GM18520 (cell line): ENCODE measurements around the gene C19orf38.

Source experiments
- ATAC-seq: cut with Tn5 transposase; IDR thresholded peaks from one replicate; pipeline ENCODE4 v1.9.1; 2021; ENCODE audit not compliant: unreplicated experiment

C19orf38 gene, protein sequence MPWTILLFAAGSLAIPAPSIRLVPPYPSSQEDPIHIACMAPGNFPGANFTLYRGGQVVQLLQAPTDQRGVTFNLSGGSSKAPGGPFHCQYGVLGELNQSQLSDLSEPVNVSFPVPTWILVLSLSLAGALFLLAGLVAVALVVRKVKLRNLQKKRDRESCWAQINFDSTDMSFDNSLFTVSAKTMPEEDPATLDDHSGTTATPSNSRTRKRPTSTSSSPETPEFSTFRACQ

DNA sequence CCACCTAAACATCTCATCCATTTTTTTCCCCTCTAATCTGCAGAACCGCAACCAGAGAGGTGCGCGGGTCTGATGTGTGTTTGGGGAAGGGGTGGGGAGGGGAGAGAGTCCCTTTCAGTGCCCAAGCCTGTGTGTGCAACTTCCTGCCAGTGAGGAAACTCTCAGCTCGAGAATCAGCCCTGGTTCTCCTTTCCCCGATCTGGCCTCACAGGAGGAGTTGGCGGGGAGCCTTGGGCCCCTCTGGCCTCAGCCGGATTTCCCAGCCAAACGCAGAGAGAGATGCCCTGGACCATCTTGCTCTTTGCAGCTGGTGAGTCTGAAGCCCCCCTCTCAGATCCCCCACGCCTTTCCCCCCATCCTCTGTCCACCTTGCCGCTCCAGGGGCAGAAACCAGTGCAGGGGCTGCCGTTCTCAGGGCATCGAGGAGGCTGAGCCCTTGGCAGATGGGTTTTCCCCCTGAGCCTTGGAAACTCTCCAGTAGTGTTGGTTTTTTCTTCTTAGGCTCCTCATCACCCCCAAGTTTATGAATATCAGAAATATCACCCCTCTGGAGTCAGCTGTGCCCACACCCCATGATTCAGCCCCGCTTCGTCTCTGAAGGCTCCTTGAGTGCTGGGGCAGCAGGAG is at the start of gene C19orf38:
C19orf38 (plus strand) TSS at position 186 of the 627 bp plus-strand sequence; CDS start at position 280, 94 bp downstream.
- ATAC-seq = no peak

DNA sequence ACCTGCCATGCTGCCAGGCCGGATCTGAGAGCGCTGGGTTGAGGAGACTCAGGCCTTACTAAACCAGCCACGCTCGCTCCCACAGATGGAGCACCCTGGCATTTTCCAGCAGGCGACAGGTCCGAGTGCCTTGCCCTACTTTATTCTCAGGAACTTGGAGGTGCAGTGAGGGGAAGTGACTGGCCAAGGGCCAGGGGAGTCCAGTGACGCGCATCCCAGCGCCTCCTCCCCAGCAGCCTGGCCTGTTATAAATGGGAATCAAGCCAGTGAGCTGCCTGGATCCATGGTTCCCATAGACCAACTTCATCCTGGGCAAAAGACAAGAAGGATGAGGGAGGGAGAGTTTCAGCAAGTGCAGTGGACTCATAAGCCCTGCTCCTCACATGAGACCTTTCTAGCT is 47.7 kb upstream of the C19orf38 start:
- no peak for ATAC-seq

DNA sequence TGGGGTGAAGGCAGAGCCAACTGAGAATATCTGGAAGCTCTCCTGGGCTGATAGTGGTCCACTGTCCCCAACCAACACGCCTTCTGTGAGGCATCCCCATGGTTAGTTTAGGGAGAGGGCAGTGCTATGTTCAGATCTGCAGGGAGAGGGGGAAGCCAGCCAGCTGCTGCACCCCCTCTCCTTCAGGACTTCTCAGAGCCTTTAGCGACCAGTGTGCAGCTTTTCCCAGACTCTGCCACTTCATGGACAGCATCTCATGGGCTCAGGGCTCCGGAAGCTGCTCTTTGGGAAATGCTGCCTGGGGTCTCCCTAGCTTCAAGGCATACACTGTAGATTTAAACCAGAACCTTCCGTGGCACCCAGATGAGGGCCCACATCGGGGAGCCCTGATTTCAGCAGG is 45.7 kb upstream of the C19orf38 start:
- ATAC-seq = no peak

DNA sequence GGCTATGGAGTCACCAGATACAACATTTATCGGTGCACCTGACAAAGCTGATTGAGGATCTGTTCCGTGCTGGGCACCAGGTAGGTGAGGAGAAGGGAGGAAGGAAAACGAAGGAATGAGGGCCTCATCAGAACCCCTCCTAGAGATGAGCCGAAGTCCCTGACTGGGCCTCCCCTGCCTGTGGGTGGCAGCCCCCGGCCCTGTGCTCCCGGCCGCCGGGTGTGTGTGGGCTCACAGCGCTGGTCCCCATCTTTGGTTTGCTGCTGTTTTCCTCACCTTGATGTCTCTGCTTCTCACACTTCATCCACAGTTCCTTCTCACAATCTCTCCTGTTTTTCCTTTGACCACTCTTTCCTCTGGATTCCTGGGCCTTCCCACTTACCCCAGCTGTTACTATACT is 45.0 kb upstream of the C19orf38 start:
- ATAC-seq = no peak

DNA sequence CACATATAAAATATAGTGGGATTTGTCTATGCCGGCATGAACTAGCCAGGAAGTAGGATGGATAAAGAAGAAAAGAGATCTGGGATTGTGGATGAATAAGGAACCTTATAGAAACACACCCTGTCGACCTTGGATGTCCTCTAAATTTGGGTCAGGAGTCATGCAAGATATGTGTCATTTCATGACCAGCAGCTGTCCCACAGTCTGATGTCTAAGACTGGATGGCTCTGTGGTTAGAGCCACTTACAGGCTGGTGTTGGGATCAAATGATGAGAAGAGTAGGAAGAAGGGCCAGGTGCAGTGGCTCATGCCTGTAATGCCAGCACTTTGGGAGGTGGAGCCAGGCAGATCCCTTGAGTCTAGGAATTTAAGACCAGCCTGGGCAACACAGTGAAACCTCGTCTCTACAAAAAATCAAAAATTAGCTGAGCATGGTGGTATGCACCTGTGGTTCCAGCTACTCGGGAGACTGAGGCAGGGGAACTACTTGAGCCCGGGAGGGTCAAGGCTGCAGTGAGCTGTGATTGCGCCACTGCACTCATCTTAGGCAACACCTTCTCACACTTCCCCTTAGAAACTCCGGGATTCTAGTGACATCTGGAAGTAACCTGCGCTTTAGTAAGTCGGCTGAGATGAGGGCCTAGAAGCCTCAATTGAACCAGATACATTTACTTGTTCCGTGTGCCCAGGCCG is 43.0 kb upstream of the C19orf38 start:
- ATAC-seq = no peak

DNA sequence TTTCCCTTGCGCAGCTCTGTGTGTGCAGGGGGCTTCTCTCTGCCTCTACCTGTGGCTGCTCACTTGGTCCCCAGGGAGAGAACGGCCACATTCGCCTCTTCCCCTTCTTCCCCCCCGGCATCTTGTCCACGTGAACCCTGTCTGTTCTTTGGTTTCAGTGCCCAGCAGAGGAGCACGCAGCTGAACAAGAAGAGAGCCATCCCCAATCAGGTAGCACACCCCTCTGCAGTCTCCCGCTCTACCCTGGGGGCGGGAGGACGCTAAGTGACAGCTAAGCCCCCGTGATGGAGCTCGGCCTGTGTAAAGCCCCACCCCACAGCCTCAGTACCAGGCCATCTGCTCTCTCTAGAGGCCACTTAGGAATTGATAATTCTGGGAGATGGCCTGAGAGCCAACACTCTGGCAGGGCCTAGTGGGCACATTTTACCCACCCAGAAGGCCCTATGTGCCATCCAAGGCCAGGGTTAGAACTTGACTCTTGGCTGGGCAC is 42.4 kb upstream of the C19orf38 start:
- ATAC-seq = no peak

DNA sequence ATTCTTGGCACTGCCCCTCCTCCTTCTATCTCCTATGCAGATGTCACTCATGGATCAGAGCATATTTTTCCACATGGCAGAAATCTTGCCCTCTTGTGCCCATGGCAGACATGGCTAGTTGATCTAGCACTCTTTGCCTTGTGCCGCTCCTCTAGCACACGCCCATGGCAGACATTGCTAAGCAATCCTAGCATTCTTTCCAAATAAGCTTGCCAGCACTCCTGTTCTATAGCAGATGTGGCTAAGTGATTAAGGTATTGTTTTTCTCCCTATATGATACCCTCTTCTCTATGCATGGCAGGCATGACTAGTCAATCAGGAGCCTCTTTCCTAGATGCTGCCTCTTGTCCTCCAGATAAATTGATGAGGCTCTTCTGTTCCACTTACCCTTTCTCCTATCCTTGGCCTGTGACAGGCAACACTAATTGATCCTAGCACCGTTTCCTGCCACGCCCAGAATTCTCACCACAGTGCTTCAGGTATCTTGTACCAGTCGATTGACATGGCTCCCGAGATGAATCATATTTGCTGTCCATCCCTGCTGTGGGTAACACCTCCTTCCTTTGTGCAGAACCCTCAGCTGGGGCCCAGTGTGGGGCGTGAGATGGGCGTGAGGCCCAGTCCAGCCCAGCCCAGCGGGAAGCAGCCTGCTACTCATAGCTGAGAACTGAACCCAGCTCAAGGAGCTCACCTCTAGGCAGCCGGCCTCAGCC is 39.1 kb upstream of the C19orf38 start:
- ATAC-seq = no peak

DNA sequence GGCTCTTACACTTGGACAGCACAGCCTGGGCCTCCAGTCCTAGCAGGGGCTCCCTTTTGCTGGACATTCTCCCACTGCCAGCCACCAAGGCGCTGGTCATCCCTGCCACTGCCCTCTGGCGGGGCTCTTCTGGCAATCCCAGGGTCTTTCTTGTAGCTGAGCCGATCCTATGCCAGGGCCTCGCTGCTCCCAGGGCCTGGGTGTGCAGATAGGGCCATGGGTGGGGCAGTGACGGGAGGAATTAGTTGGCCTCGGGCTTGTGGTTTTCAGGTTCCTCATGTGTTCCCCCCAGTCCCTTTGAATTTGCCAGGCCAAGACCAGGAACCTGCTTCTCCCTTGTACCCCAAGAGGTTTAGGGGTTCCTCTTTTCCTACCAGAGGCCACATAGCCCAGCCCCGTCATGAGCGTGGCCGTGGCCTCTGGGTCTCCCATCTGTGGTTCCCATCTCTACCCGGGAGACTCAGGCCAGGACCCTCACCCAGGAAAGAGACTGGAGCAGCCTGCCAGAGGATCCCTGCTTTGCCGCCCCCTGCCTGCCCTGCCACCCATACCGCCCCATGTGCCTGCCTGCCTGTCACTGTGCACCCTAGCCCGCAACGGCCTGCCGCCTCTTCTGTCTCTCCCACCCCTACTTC is 38.4 kb upstream of the C19orf38 start:
- no peak for ATAC-seq

DNA sequence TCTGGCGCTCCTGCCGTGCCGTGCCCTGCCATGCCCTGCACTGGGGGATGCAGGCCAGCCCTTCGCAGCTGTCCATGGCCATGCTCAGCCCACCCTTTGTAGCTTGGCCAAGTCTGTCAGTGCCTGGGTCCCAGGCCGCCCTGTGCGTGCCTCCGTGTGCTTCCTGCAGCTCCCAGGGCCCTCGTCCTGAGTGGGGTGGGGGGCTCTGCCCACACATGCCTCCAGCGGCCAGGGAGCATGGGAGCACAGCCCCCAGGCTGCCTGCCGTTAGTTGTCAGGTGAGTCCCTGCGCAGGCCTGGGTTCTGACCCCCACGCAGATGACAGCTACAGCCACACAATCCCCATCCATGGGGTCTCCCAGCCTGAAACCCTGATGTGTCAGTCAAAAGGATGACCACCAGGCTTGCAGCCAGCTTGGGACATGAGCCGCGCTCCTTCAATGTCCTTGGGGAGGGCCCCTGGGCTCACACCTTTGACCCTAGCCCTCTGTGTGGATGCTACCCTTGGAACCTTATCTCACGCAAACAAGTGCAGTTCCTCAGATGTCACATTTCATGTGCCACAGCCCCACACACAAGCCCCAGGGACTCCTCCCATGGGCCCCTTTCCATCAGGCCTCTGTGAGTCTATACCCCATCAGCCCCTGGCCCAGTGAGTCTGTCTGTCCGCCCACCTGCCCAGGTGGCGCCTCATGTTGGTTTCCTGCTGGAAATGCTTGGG is 36.7 kb upstream of the C19orf38 start:
- no peak for ATAC-seq

DNA sequence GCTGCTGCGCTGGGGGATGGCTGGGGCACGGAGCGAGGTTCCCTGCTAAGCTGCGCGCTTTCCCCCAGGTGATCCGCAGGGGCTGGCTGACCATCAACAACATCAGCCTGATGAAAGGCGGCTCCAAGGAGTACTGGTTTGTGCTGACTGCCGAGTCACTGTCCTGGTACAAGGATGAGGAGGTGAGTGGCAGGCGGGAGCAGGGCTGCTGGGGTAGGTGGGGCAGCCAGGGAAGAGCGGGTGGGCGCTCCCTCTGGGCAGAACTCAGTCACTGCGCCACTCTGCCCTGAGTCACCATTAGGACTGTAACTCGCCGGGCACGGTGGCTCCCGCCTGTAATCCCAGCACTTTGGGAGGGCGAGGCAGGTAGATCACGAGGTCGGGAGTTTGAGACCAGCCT is 36.0 kb upstream of the C19orf38 start:
- ATAC-seq = no peak

DNA sequence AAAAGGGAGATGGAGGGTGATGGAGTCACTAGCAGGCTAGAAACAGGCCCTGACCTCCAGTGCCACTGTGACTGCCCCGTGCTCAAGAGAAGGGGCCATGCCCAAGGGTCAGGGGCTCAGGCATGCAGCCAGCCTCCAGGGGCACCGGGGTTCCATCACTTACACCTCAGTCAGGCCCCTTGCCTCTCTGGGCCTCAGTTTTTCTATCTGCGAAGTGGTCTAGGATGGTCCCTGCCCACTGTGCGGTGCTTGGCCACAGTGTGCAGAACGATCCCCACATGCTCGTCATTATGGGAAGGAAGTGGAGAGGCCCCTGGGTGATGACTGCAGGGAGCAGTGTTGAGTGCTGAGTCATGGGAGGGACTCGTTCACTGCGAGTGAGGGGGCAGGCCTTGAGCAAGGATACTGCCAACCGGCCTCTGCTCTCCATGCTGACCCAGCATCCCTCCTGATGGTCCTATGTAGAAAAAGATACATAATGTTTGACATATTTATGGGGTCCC is 35.3 kb upstream of the C19orf38 start:
- ATAC-seq = no peak

DNA sequence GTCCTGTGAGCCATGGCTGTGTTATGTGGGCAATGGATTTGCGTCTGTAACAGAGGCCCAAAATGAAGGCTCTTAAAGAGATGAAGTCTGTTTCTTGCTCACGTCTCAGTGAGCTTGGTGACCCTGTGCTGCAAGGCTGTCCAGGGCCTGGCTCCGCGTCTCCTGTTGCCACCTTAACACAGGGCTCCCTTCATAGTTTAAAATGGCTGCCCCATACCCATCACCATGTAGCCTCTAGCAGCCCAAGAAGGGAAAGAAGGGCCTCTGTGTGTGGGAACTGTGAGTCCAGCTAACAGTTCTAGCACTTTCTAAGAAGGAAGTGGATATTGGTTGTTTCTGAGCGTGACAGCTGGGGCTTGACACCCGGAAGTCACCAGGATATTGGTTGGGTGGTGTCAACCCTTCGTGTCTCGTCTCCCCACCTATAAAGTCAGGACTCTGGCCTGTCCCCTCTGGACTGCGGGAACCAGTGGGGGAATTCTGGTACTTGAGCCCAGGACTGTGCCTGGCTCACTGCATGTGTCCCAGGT is 33.1 kb upstream of the C19orf38 start:
- ATAC-seq = no peak

DNA sequence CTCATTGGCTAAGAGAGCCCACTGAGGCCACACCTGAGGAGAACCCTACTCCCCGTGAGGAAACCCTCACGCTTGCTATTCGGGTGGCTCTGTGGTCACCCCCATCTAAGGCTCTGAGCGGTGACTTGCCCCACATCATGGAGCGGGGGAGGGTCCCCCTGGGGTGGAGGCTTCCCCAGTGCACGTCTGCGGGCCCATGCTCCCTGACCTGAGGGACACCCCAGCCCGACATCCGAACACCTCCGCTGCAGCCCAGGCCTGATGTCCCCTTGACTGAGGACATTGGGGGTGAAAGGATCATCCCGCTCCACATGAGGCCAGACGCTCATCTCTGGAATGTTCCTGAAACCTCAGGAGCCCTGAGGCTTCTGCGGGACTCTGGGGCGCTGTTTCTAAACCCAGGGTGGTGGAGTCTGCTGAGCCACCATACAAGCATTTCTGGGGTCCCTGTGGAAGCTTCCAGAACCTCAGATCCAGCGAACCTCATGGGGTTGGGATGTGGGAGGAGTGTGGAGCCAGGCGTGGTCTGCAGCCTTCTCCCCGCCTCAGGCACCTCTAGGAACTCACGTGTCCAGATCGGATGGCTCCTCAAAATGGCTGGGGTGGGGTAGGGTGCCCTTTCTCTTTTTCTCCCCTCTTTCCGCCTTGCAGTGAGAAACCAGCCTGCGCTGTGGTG is 32.1 kb upstream of the C19orf38 start:
- ATAC-seq = no peak

DNA sequence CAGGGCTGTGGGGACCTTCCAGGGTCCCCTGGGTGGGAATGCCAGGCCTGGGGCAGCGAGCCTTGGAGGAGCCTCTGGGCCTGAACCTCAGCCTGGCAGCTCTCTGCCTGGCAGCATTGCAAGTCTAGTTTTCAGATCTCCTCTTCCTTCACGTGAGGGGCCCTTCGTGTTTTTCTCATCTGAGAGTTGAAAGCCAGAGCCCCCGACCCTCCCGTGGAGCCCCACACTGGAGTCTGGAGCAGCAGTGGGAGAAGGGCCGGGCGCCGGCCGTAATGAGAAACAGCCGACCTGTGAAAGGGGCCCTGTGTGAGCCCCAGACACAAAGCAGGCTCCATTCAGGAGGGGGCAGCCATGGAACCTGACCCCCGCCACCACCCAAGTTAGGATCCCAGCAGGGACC is 31.5 kb upstream of the C19orf38 start:
- ATAC-seq = no peak

DNA sequence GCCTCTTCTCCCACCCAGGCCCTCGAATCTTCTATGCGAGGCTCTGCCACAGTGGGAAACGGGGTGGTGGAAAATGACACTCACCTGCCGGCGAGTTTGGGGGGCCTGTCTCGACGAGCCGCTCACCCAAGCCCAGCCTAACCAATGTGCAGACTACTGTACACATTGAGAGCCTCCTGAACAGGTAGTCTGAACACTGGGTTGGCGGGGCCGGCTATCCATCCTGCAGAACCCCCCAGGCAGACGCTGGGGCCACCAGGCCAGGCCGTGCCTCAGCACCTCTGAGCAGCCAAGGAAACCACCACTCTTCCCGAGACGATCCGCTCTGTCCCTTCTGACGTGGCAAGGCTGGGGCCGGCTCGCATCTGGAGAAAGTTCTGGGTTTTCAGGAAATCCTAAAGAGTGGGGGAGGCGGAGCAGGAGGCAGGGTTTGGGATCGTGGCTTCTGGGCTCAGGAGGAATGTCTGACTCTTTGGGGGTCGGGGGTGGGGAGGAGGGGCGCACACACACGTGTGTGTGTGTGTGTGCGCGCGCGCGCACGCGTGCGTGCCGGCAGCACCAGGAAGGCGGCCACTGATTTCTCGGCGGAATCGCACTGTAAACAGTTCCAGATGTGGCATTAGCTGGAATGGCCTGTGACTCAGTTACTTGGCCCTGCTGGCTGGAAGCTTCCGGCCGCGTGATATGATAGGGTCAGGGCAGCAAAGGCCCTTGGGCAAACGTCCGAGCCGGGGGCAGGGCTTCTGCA is 30.8 kb upstream of the C19orf38 start:
- no peak for ATAC-seq

DNA sequence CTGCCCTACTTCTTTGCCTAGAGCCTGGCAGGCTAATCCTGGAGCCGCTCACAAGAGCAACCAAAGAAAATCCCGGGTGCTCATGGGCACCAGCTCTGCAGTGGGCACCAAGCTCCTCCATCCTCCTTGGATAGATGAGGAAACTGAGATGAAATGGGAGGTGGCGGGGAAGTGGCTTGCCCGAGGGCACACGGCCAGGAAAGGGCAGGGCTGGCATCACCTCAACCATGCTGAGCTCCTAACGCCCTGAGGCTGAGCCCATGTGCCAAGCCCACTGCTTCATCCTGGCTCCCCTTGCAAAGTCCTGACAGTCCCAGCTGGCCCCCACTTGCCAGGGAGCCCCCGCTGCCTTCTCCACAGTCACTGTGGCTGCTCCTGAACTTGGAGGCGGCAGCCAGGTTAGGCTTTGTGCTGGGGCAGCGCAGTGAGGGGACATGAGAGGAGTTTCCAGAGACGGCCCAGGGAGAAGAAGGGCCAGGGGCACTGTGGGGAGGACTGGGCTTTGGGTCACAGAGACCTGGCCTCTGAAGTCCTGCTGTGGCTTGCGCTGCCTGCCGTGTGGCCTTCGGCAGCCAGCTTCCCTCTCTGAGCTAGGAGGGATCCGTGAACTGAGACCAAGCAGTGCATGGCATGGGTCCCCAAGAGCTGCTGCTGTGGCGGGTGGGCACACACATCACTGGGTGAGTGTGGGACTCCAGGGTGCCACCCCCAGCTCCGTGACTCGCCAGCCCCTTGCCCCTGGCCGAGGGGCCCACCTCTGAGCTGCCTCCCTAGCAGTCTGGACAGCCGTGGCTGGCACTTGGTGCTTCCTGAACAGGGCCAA is 29.7 kb upstream of the C19orf38 start:
- no peak for ATAC-seq

DNA sequence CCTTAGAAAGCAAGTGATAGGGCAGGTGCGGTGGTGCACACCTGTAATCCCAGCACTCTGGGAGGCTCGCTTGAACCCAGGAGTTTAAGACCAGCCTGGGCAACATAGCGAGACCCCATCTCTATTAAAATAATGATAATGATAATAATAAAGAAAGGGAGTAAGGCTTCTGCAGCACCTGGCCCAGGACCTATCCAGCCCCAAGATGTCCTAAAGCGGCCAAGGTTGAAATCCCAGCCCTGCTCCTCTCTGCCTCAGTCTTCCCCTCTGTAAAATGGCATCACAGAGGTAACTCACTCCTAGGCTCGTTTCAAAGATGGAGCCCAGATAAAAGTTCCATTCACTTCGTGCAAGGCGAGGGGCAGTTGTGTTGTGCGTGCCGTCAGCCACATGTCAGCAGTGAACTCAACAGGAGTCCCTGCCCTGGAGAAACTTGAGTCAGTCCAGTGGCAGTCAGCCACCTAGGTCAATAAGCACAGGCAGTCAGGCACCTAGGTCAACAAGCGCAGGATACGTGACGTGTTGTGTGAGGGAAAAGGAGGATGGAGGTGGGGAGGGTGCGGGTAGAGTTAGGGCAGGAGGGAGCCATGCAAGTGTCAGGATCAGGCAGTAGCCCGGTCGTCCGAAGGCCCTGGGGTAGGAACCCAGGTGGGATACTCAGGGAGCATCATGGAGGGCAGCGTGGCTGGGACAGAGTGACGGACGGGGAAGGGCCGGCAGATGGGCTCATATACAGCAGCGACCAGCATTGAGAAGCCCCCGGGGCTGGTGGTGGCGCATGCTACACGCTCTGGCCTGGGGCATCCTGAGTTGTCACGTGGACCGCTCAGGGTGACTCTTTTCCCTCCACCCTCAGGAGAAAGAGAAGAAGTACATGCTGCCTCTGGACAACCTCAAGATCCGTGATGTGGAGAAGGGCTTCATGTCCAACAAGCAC is 28.8 kb upstream of the C19orf38 start:
- no peak for ATAC-seq
